ENCODE data around the gene MAD1L1.

DNA sequence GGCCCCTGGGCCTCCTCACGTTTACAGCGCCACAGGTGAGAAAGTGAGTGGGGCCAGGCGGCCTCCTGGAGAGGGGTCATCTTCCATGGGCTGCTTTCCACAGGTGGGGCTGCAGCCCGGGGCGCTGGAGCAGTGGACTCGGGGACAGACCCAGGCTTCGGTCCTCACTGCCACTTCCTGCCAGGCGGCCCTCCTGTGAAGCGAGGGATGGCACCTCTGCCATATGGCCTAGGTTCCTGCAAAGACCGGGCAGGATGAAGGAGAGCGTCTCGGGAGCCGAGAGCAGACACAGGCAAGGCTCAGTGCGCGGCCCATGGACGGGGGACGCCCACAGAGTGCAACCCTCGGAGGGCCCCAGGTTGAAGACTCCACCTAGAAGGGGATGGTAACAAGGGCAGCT is 106.8 kb downstream of the MAD1L1 start:
- no peak for TF ChIP-seq POLR2A (IDR thresholded peaks at IDR 0.05; ENCODE audit: borderline replicate concordance, extremely low read depth, insufficient read depth, insufficient read length)
- no peak for TF ChIP-seq CTCF (IDR thresholded peaks at IDR 0.05 in 2 of 3, conservative IDR thresholded peaks at IDR 0.05 in 1 of 3; ENCODE audit: borderline replicate concordance in 1 of 3, insufficient read depth in 1 of 3, low read depth in 2 of 3, low read length in 2 of 3)
- TF ChIP-seq POLR2AphosphoS5 (IDR thresholded peaks at IDR 0.05; ENCODE audit: low read depth, low read length), result no peak
- no peak for TF ChIP-seq EZH2phosphoT487 (IDR thresholded peaks at IDR 0.05; ENCODE audit: borderline replicate concordance)
- TF ChIP-seq EZH2 (IDR thresholded peaks at IDR 0.05), result no peak
- no peak for TF ChIP-seq SIN3A (IDR thresholded peaks at IDR 0.05; ENCODE audit: low read depth)
- no peak for TF ChIP-seq SP1 (IDR thresholded peaks at IDR 0.05; ENCODE audit: low read depth)
- no peak for TF ChIP-seq RAD21 (IDR thresholded peaks at IDR 0.05; ENCODE audit: low read depth)
- no peak for TF ChIP-seq CEBPB (IDR thresholded peaks at IDR 0.05; ENCODE audit: low read depth)
- no peak for TF ChIP-seq YY1 (IDR thresholded peaks at IDR 0.05; ENCODE audit: extremely low read depth, insufficient replicate concordance, low read depth, low read length)
- TF ChIP-seq SRF (IDR thresholded peaks at IDR 0.05; ENCODE audit: low read depth), result no peak
- TF ChIP-seq, protein P1, sequence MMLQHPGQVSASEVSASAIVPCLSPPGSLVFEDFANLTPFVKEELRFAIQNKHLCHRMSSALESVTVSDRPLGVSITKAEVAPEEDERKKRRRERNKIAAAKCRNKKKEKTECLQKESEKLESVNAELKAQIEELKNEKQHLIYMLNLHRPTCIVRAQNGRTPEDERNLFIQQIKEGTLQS (IDR thresholded peaks at IDR 0.05), result no peak
- TF ChIP-seq, protein P2, sequence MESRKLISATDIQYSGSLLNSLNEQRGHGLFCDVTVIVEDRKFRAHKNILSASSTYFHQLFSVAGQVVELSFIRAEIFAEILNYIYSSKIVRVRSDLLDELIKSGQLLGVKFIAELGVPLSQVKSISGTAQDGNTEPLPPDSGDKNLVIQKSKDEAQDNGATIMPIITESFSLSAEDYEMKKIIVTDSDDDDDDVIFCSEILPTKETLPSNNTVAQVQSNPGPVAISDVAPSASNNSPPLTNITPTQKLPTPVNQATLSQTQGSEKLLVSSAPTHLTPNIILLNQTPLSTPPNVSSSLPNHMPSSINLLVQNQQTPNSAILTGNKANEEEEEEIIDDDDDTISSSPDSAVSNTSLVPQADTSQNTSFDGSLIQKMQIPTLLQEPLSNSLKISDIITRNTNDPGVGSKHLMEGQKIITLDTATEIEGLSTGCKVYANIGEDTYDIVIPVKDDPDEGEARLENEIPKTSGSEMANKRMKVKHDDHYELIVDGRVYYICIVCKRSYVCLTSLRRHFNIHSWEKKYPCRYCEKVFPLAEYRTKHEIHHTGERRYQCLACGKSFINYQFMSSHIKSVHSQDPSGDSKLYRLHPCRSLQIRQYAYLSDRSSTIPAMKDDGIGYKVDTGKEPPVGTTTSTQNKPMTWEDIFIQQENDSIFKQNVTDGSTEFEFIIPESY (IDR thresholded peaks at IDR 0.05; ENCODE audit: extremely low read depth, insufficient replicate concordance, low read length), result no peak
